ENCODE results near the gene MRC2. TPM values are rescaled to one million over a fixed set of nuclear protein-coding genes. Genes with fewer than 3 reads are reported as not detected.
"Not testable (repeated sequence)": the region's sequence is repeated elsewhere in the genome, so short reads cannot be mapped to it uniquely, and the experiment has no call there.

Gene MRC2
- total RNA-seq, 1 donor from 2014 or later, result 2.3 TPM

DNA sequence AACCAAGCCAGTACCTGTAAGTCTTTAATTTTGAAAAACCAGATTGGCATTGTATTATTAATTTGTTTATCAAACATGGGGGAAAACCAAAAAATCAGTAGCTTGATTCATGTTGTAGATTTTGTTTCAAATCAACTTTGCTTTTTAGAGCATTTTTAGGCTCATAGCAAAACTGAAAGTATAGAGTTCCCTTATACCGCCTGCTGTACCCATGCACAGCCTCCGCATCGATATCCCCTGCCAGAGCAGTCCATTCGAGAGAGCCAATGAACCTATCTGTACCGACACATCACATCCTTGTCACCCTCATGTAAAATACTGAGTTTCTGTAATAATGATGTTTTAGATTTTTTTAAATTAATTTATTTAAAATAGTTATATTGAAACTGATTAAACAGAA lies 16.2 kb upstream of the MRC2 start:
- DNase-seq (ENCODE audit: low spot score), result no peak
- no peak for ATAC-seq

GRCh38 chr17:62611728-62612127 lies 15.7 kb upstream of the MRC2 start:
- no peak for DNase-seq (ENCODE audit: low spot score)
- peak; percentile 33 for ATAC-seq

DNA sequence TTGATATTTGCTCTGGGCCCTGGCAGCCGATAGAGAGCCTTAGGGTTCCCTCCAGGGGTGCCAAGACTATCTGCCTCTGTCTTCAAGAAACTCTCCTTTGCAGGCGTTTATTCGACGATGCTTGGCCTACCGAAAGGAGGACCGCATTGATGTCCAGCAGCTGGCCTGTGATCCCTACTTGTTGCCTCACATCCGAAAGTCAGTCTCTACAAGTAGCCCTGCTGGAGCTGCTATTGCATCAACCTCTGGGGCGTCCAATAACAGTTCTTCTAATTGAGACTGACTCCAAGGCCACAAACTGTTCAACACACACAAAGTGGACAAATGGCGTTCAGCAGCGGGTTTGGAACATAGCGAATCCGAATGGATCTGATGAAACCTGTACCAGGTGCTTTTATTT lies 15.2 kb upstream of the MRC2 start:
- DNase-seq (ENCODE audit: low spot score); ATAC-seq: not testable (repeated sequence)

GRCh38 chr17:62613095-62613494 lies 14.4 kb upstream of the MRC2 start:
- ATAC-seq, result not testable (repeated sequence)

DNA sequence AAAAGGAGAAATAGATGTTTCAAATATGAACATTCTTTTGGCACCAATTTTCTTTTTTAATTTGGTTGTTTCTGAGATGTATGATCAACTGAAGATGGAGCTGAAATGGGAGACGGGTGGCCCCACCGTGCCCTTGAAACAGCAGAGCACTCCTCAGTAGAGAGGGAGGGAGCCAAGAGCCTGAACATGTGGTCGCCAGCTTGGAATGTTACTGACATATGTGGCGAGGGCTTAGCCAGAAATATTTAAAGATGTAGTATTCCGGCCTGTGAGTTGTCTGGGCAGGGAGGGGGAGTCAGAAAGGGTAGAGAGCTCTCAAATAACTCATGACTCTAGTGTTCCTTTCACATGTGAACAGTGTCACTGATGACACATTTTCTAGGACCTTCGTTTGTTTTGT lies 13.3 kb upstream of the MRC2 start:
- ATAC-seq, result no peak
- DNase-seq (ENCODE audit: low spot score), result no peak

More at GRCh38 chr17:62613095-62613494, 14.4 kb upstream of the MRC2 start:
- not testable (repeated sequence) for DNase-seq (ENCODE audit: low spot score)

- DNase-seq (ENCODE audit: low spot score) (no peak), ATAC-seq (no peak)
Measured at GRCh38 chr17:62615503-62615902, 12.0 kb upstream of the MRC2 start.

DNA sequence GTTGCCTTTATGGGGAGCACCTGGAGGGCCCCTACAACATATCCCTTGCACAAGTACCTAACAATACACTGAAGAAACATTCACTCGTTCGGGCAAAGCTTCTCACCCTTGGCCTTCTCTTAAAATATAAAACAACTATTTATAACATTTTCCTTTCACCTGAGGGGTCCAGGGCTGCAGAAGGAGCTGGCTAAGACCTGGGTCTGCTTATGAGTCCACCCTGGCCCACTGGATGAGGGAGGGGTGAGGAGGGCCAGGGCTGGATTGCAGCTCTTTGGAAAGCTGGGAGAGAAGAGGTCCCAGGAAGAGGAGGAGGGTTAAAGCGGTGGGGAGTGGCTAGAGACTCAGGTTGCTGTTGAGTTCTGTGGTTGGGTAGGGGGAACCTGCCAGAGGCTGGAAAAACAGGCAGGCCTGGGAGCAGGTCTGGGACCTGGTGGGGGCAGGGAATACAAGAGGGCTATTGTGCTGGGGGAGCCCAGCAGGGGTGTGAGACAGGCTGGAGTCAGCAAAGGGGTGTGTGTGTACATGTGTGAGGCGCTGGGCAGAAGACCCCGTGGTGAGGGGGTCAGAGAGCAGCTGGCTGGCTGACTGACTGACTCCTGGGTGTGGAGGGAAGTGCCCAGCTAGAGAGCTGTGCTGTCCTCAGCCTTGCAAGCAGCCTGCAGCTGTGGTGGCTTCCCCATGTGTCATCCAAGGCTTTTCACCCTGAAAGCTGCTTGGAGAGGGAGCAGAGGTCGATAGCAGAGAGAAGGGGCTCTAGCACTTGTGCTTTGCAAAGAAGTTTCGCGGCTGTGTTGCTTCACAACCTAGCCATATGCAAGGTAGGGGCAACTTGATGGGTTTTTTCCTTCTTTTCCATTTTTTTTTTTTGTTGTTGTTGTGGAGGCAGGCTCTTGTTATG lies 10.2 kb upstream of the MRC2 start:
- ATAC-seq (no peak), DNase-seq (ENCODE audit: low spot score) (no peak)

DNA sequence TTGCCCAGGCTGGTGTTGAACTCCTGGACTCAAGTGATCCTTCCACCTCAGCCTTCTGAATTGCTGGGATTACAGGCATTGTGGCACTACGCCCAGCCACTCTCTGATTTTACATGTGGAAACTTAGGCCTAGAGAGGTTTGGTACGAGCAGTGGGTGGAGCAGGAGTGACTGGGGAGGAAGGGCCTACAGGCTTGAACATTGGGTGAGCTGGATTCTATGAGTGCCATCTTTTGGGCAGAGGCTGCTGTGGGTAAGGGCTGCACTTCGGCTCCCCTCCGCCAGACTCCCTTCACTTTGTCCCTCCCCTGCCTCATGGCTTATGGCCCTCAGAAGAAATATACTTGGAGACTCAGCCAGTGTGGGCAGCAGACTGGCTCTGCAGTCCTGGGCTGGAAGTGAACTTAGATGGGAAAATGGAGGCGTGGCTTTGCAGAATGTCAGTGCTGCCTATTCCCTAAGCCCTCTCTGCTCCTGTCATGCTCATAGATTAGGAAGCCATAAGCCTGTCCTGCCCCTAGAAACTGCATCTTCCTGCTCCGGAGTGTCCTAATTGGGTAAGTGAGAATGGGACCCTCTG lies 9.5 kb upstream of the MRC2 start:
- ATAC-seq (peak; percentile 31), DNase-seq (ENCODE audit: low spot score) (no peak)

- no peak for DNase-seq (ENCODE audit: low spot score)
- ATAC-seq, result peak; percentile 49
Measured at GRCh38 chr17:62618647-62619416, 8.6 kb upstream of the MRC2 start.

- DNase-seq (ENCODE audit: low spot score) (no peak), ATAC-seq (no peak)
Measured at GRCh38 chr17:62619417-62620155, 7.9 kb upstream of the MRC2 start.

DNA sequence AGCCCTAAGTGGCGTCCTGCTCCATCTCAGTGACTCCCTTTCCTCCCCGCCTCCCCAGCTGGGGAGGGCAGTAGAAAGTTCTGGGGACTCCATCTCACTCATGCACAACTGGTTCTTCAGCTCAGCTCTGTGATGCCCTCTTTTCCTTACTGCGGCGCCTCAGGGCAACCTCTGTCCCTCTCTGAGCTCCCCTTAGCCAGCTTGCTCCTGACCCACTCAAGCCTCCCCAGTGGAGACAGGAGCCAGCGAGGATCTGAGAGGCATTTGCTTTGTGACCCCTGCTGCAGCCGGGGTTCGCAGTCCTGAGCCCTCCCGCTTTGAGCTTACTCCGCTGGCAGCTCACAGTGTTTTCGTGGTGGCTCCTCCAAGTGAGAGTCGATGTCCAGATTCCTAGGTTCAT lies 6.2 kb upstream of the MRC2 start:
- no peak for ATAC-seq

DNA sequence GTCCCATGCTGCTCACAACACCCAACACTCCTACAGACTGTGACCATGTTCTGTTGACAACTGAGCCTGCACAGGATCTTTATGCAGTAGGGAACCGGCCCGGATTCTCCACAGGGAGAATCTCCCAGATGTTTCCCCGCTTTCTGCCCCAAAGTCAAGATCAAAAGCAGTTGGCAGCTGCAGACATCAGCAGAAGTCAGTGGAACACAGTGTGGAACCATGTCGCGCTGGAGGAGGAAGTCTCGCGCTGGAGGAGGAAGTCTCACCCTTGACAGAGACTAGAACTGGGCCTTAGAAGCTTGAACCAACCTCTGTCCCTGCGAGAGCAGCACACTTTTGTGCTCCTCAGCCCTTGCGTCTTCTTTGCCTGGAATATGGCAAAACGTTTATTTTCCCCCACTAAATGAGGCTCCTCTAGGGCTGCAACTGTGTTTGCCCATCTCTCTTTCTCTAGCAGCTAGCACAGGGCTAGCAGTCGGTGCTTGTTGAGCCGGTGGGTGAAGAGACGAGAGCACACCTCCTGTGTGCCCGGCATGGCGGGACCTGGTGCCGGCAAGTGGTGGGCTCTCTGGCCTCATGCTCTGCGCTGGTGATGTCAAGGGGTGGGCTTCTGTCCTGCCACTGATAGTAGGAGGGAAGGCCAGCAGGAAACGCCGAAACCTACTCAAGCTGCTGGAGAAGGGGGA lies 2.1 kb upstream of the MRC2 start:
- ATAC-seq (peak; percentile 36), DNase-seq (ENCODE audit: low spot score) (no peak)

More for the DNA sequence above, 6.2 kb upstream of the MRC2 start:
- DNase-seq (ENCODE audit: low spot score), result no peak

DNA sequence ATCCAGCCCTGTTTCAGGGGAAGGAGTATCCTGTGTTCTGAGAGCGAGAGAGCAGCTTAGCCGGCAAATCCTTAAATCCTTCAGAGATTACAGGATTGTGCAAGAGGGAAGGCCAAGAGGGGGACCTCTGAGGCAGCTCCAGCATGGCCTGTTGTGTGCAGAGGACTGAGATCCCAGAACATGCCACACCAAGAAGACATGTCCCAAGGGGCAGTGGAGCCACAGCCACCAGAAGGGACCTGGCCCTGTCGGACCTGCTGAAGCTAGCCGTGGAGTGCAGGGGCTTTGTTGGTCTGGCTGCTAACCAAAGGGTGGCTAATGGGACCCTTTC lies 1.6 kb upstream of the MRC2 start:
- no peak for DNase-seq (ENCODE audit: low spot score)
- ATAC-seq, result no peak

DNA sequence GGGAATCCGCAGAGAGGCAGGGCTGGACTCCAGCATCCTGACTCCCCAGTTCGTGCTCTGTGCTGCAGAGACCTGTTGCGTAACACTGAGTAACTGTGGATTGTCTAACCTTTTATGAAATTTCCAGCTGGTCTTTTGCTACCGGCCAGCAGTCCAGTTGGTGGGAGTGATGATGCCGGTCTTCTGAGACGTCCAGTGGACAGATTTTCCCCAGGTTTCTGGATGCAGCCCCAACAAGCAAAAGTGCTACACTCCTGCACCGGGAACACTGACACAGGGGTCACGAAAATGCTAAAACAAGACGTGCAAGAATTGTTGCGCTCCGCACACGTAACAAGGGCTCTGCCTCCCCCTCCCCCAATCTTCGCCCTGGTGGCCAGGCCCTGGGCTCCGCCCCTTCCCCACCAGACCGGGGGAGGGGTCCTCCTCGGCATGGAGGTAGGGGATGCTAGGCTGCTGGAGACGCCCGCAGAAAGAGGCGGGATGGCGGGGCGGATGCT lies 701 bp upstream of the MRC2 start:
- peak; percentile 39 for ATAC-seq
- DNase-seq (ENCODE audit: low spot score), result no peak

- DNase-seq (ENCODE audit: low spot score) (no peak), ATAC-seq (peak; percentile 5)
Measured at GRCh38 chr17:62627904-62628633, 599 bp downstream of the MRC2 start.

- DNase-seq (ENCODE audit: low spot score) (no peak), ATAC-seq (no peak)
Measured at GRCh38 chr17:62628831-62629555, 1.5 kb downstream of the MRC2 start.

- DNase-seq (ENCODE audit: low spot score), result no peak
- no peak for ATAC-seq
Measured at GRCh38 chr17:62629556-62630364, 2.3 kb downstream of the MRC2 start.
